Right lobe of liver (tissue), 6 donors: Measurements from ENCODE around the gene INTS12. TPM values are rescaled to one million over a fixed set of nuclear protein-coding genes. Genes with fewer than 3 reads are reported as not detected.

Source experiments
- ATAC-seq, 4 donors: fragments of 200-7000 bp; cut with Tn5 transposase; one replicate each; pipeline ENCODE4 v1.9.1; 2020; ENCODE audit warnings: mild to moderate bottlenecking in 4 of 4, moderate library complexity in 4 of 4
- DNase-seq, 3 donors: peaks; one replicate each; pipeline ENCODE4 v3.0.0-alpha.2; 2020
- H3K27ac ChIP-seq, 3 donors: fragments of 200-600 bp; one replicate each; pipeline ENCODE4 v1.8.0; 2022
- H3K27me3 ChIP-seq, 2 donors: fragments of 200-600 bp; one replicate each; pipeline ENCODE4 v1.8.0; 2022
- H3K36me3 ChIP-seq, 4 donors: fragments of 200-600 bp; sonication (generic) in 1 of 4; one replicate each; pipeline versions ENCODE4 v1.5.1 to v1.8.0; 2017 to 2022; ENCODE audit warnings: control low read depth in 1 of 4
- H3K4me1 ChIP-seq, 4 donors: fragments of 200-600 bp; sonication (generic) in 1 of 4; one replicate each; pipeline versions ENCODE4 v1.5.1 to v1.8.0; 2017 to 2022; ENCODE audit warnings: control low read depth in 1 of 4
- H3K4me3 ChIP-seq, 3 donors: fragments of 200-600 bp; one replicate each; pipeline ENCODE4 v1.8.0; 2022
- H3K9me3 ChIP-seq, 4 donors: fragments of 200-600 bp; sonication (generic) in 1 of 4; one replicate each; pipeline versions ENCODE4 v1.5.1 to v1.8.0; 2017 to 2022; ENCODE audit warnings: control low read depth in 1 of 4
- POLR2A ChIP-seq: fragments of 450-650 bp; IDR thresholded peaks from one replicate; pipeline ENCODE4 v1.6.1; 2017; ENCODE audit warnings: antibody characterized with exemption, mild to moderate bottlenecking
- WGBS: methylation state at CpG from one replicate; pipeline ENCODE4 v1.1.6; 2018; ENCODE audit warnings: low coverage, low lambda C conversion rate; ENCODE audit not compliant: insufficient coverage; ENCODE audit errors: missing lambda C conversion rate; 5-methylcytosine and 5-hydroxymethylcytosine counted together
- intact Hi-C, 2 donors: fragments of 100-400 bp; cut with DNase I; formaldehyde crosslinking; loops; one replicate each; pipeline versions ENCODE4 v1.11.2 to v1.14.1; 2022
- long read RNA-seq: library from polyadenylated mRNA; unstranded; transcript quantifications from one replicate; pipeline ENCODE4 v2.0.0, GENCODE V29; 2019
- total RNA-seq, 6 experiments: library from RNA; depleted of rRNA in 2 of 6; stranded (reverse); fragments of >200 nt in 2 of 6; fragmentation: NEBNext Ultra II Directional in 3 of 6; extraction: Animal tissue kit (Norgen Biotek cat#: 25700) in 3 of 6; gene quantifications; one replicate each; pipeline versions ENCODE4 v1.1.0 to v1.2.4, GENCODE V29; 2016 to 2023
- TF ChIP-seq, protein P1 (sequence below), 4 donors: fragments of 200-600 bp in 3 of 4; fragments of 450-650 bp in 1 of 4; IDR thresholded peaks; one replicate each; pipeline versions ENCODE4 v1.5.1 to v1.8.0; 2016 to 2022; ENCODE audit warnings: antibody characterized with exemption in 4 of 4, mild to moderate bottlenecking in 2 of 4
- donor health status: DM: no; HTN: yes; CAD: no.
- donor health status: DM: no; HTN: no; CAD: no.
- donor health status: DM: no; HTN: no; CAD: no.
- donor health status: DM: no; HTN: yes; CAD: no.
- donor health status: DM: no; HTN: yes; CAD: no.

INTS12 gene, protein sequence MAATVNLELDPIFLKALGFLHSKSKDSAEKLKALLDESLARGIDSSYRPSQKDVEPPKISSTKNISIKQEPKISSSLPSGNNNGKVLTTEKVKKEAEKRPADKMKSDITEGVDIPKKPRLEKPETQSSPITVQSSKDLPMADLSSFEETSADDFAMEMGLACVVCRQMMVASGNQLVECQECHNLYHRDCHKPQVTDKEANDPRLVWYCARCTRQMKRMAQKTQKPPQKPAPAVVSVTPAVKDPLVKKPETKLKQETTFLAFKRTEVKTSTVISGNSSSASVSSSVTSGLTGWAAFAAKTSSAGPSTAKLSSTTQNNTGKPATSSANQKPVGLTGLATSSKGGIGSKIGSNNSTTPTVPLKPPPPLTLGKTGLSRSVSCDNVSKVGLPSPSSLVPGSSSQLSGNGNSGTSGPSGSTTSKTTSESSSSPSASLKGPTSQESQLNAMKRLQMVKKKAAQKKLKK
- total RNA-seq = 10 to 100 TPM in 5 of 6 experiments, 1 to 10 TPM in 1; 9.3 to 19.0 (median 12.5) TPM
- long read RNA-seq, partial matches to known transcripts = 0 of 6 reads
- long read RNA-seq, other reads (novel, unspliced or antisense) = 3 of 6 reads

DNA sequence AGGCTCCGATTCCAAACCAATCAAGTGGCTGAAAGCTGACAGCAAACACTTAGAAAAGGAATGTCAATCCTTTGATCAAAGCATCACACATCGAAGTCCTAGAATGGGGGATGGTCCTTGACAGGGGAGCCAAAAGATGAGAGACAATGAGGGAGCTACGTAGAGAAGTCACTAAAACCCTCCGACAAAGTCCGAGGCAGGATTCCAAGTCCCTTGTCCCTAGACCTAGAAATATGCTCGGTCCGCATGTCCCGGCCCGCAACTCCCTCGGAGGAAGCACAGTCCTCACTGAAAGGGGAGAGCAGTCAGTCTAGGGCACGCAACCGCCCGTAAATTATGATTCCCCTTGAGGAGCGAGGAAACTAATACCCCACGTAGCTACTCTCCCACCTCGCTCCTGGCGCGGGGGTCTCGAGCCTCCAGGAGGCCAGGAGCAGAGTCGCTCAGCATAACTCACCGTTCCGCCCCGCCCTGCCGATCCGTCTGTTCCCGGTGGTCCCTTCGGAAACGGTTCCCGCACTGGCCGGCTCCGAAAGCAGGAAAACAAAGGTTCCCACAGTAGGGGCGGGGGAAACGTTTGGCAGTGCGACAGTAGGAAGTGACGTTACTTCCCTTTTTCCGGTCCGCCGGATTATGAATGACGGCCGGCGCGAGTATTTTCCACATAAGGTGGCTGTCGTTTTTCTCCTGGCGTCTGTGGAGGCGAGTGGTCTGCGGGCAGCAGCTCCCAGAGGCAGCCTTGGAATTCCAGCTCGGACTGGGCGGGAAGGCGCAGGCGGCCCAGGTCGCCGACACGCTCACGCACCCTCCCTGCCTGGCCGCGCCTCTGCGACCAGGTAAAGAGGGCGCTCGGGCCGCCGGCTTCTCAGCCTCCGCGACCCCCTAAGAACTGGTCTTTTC lies at the start of gene INTS12, which contains the start of gene GSTCD:
TSS of gene INTS12 (minus strand) at position 509 of the 900 bp plus-strand sequence. CDS start 8,684 bp downstream, outside the sequence.
TSS of gene GSTCD (plus strand) at position 604 of the 900 bp plus-strand sequence. CDS start 8,830 bp downstream, outside the sequence.
- ATAC-seq (peak; percentile 98 to 99 (median 99)), DNase-seq (peak; percentile 90 to 94 (median 92))
- WGBS = 0% methylated on average over 26 of the region's 63 CpGs
- Histone ChIP-seq H3K27me3 (no peaks in the 10 kb centered on the region), H3K9me3 (no peaks in the 10 kb centered on the region), H3K36me3 (no peaks in the 10 kb centered on the region), H3K4me1 (peaks cover 0 to 33% (median 0%) of the 10 kb centered on the region in 4 donors), H3K27ac (peak within 1 kb of the TSS; percentile 82 to 87 (median 84)), H3K4me3 (peak within 1 kb of the TSS; percentile 77 to 81 (median 77))
- TF ChIP-seq, protein P1, sequence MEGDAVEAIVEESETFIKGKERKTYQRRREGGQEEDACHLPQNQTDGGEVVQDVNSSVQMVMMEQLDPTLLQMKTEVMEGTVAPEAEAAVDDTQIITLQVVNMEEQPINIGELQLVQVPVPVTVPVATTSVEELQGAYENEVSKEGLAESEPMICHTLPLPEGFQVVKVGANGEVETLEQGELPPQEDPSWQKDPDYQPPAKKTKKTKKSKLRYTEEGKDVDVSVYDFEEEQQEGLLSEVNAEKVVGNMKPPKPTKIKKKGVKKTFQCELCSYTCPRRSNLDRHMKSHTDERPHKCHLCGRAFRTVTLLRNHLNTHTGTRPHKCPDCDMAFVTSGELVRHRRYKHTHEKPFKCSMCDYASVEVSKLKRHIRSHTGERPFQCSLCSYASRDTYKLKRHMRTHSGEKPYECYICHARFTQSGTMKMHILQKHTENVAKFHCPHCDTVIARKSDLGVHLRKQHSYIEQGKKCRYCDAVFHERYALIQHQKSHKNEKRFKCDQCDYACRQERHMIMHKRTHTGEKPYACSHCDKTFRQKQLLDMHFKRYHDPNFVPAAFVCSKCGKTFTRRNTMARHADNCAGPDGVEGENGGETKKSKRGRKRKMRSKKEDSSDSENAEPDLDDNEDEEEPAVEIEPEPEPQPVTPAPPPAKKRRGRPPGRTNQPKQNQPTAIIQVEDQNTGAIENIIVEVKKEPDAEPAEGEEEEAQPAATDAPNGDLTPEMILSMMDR (IDR thresholded peaks at IDR 0.05) = peak in 1 of 4 donors; percentile 2
- TF ChIP-seq POLR2A = peak; percentile 66
- intact Hi-C loops = no loop called here

DNA sequence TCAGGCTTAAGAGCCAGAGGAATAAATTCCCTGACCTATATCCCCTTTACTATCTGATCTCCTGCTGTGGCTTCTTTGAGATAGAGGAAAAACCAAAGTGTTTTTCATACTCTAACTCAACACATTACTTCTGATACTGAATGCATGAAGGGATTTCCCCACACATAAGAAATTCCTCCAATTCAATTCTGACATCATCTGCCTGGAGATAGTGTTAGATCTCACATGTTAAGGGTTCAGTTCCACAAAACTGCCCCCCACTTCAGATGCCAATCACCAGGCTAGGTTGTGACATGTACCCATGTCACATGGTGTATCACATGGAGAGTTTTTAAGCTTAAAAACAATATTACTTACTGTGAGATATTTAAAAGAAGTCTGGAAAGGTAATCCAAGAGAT lies 46.9 kb upstream of the INTS12 start:
- Histone ChIP-seq H3K27me3 (no peaks in the 10 kb centered on the region), H3K36me3 (no peaks in the 10 kb centered on the region), H3K27ac (no peak overlapping the region), H3K4me1 (peaks cover 0 to 2% (median 0%) of the 10 kb centered on the region in 4 donors), H3K4me3 (no peak overlapping the region), H3K9me3 (no peaks in the 10 kb centered on the region)
- intact Hi-C loops = no loop called here
- ATAC-seq = no peak
- TF ChIP-seq, protein P1 (IDR thresholded peaks at IDR 0.05) = no peak
- no peak for TF ChIP-seq POLR2A
- no peak for DNase-seq

DNA sequence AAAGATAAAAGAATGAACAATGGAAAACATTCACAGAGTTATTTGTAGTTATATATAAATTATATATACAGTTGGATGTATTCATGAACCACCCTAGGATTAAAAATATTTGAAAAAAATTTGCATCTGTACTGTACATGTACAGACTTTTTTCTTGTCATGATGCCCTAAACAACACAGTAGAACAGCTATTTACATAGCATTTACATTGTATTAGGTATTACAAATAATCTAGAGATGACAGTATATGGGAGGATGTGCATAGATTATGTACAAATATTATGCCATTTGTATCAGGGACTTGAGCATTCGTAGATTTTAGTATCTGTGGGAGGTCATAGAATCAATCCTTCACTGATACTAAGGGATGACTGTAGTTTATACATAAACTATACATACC lies 44.9 kb upstream of the INTS12 start:
- H3K9me3 ChIP-seq = peaks cover 0 to 2% (median 0%) of the 10 kb centered on the region in 4 donors
- WGBS = 91% methylated on average over 1 of the region's 1 CpG
- H3K27me3 ChIP-seq = no peaks in the 10 kb centered on the region
- intact Hi-C loops = no loop called here
- no peaks in the 10 kb centered on the region for H3K4me1 ChIP-seq
- no peaks in the 10 kb centered on the region for H3K36me3 ChIP-seq
- TF ChIP-seq, protein P1 (IDR thresholded peaks at IDR 0.05) = no peak
- TF ChIP-seq POLR2A = no peak
- H3K27ac ChIP-seq = no peak overlapping the region
- DNase-seq = no peak
- H3K4me3 ChIP-seq = no peak overlapping the region
- ATAC-seq = no peak

DNA sequence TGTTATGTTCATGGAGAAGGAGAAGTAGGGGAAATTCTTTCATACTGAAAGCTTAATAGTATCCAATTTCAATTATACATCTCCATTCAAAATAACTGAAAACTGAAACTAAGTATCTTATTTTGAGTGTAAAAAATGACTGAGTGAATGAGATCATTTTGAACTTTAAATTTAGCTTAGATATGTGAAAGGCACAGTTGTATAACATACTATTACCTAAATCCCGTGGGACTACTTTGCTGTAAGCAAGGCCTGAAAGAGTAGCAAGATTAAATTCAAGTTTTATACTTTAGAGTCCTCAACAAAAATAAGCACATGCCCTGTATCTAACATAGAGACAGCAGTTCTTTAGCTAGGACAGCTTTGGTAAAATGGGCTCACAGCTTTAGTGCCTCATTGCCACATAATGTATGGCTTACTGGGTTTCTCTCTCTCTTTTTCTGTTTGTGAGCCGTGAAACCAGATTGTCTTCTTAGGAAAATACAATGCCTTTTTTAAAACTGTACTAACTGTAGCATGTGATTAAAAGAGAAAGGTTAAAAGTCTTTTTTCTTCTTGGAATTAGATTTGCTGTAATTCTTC lies 43.3 kb upstream of the INTS12 start:
- no peak for DNase-seq
- Histone ChIP-seq H3K9me3 (peaks cover 0 to 2% (median 0%) of the 10 kb centered on the region in 4 donors), H3K4me3 (no peak overlapping the region), H3K4me1 (no peaks in the 10 kb centered on the region), H3K27ac (no peak overlapping the region), H3K36me3 (no peaks in the 10 kb centered on the region), H3K27me3 (no peaks in the 10 kb centered on the region)
- intact Hi-C loops = no loop called here
- WGBS = 46% methylated on average over 2 of the region's 2 CpGs
- no peak for ATAC-seq
- no peak for TF ChIP-seq POLR2A
- TF ChIP-seq, protein P1 (IDR thresholded peaks at IDR 0.05) = no peak
